Measurements from ENCODE around the gene ST8SIA1.
"Not testable (repeated sequence)": the region's sequence is repeated elsewhere in the genome, so short reads cannot be mapped to it uniquely, and the experiment has no call there.

ST8SIA1 gene

GRCh38 chr12:22169376-22169775 is 165.1 kb downstream of the ST8SIA1 start:
- no peak for DNase-seq (ENCODE audit: low spot score)

- no peak for DNase-seq (ENCODE audit: low spot score)
Observed at GRCh38 chr12:22164139-22164538, 170.4 kb downstream of the ST8SIA1 start.

GRCh38 chr12:22163594-22163993 is 170.9 kb downstream of the ST8SIA1 start:
- no peak for DNase-seq (ENCODE audit: low spot score)

GRCh38 chr12:22160396-22161003 is 174.0 kb downstream of the ST8SIA1 start:
- DNase-seq (ENCODE audit: low spot score) = no peak

GRCh38 chr12:22149286-22149685 is 185.2 kb downstream of the ST8SIA1 start:
- not testable (repeated sequence) for DNase-seq (ENCODE audit: low spot score)

GRCh38 chr12:22146686-22147085 is 187.8 kb downstream of the ST8SIA1 start:
- not testable (repeated sequence) for DNase-seq (ENCODE audit: low spot score)

Measured in LoVo (cell line).